Measurements from ENCODE around the gene COX19.

- TF ChIP-seq, protein P1, sequence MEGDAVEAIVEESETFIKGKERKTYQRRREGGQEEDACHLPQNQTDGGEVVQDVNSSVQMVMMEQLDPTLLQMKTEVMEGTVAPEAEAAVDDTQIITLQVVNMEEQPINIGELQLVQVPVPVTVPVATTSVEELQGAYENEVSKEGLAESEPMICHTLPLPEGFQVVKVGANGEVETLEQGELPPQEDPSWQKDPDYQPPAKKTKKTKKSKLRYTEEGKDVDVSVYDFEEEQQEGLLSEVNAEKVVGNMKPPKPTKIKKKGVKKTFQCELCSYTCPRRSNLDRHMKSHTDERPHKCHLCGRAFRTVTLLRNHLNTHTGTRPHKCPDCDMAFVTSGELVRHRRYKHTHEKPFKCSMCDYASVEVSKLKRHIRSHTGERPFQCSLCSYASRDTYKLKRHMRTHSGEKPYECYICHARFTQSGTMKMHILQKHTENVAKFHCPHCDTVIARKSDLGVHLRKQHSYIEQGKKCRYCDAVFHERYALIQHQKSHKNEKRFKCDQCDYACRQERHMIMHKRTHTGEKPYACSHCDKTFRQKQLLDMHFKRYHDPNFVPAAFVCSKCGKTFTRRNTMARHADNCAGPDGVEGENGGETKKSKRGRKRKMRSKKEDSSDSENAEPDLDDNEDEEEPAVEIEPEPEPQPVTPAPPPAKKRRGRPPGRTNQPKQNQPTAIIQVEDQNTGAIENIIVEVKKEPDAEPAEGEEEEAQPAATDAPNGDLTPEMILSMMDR (conservative IDR thresholded peaks at IDR 0.05 in 1 of 2, IDR thresholded peaks at IDR 0.05 in 1 of 2; ENCODE audit: low read depth in 1 of 2, low read length in 2 of 2): no peak
- TF ChIP-seq EZH2 (IDR thresholded peaks at IDR 0.05; ENCODE audit: low read length, missing control alignments): no peak
Measured at GRCh38 chr7:972110-972509, 3.2 kb downstream of the COX19 start.

Measured in fibroblast of lung (primary cell).